HEK293 (cell line): Measurements from ENCODE around the gene ARRDC2.

Experiments used
- CTCF ChIP-seq: fragments of 450-650 bp; formaldehyde crosslinking; IDR thresholded peaks from 2 replicates; pipeline ENCODE4 v1.5.1; 2016; ENCODE audit warnings: missing biosample characterization, missing genetic modification characterization
- PBX3 ChIP-seq: sonication (generic); formaldehyde crosslinking; IDR thresholded peaks from 2 replicates; pipeline ENCODE4 v1.8.1; 2022; ENCODE audit warnings: mild to moderate bottlenecking, moderate library complexity, missing genetic modification reagents
- PRDM4 ChIP-seq: fragments of 450-650 bp; formaldehyde crosslinking; IDR thresholded peaks from 2 replicates; pipeline ENCODE4 v1.5.1; 2017; ENCODE audit warnings: missing biosample characterization, missing genetic modification characterization
- ZBTB20 ChIP-seq: fragments of 450-650 bp; formaldehyde crosslinking; IDR thresholded peaks from 2 replicates; pipeline ENCODE4 v1.5.1; 2016; ENCODE audit warnings: missing biosample characterization, missing genetic modification characterization
- ZNF366 ChIP-seq: fragments of 450-650 bp; formaldehyde crosslinking; conservative IDR thresholded peaks from 2 replicates; pipeline ENCODE4 v1.5.1; 2016; ENCODE audit warnings: missing biosample characterization, missing genetic modification characterization
- ZNF473 ChIP-seq: fragments of 450-650 bp; formaldehyde crosslinking; IDR thresholded peaks from 2 replicates; pipeline ENCODE4 v1.5.1; 2017; ENCODE audit warnings: missing biosample characterization, missing genetic modification characterization
- ZNF677 ChIP-seq: fragments of 450-650 bp; IDR thresholded peaks from 2 replicates; pipeline ENCODE4 v1.5.0; 2018; ENCODE audit warnings: missing biosample characterization, mild to moderate bottlenecking, missing genetic modification characterization, moderate library complexity

- TF ChIP-seq ZNF366 (tag by site-specific recombination) = no peak
- no peak for TF ChIP-seq PRDM4 (tag by site-specific recombination)
- TF ChIP-seq CTCF (tag by site-specific recombination) = no peak
- TF ChIP-seq ZBTB20 (tag by site-specific recombination) = no peak
- TF ChIP-seq ZNF677 (tag by site-specific recombination) = no peak
- no peak for TF ChIP-seq PBX3 (CRISPR knock-in tag)
- no peak for TF ChIP-seq ZNF473 (tag by site-specific recombination)
Measured at GRCh38 chr19:18014197-18014596, 6.2 kb downstream of the ARRDC2 start.
